GM23338 (cell line): ENCODE results near the gene HAGH. TPM values are rescaled to one million over a fixed set of nuclear protein-coding genes. Genes with fewer than 3 reads are reported as not detected.

Experiments used
- ATAC-seq: fragments of 200-7000 bp; cut with Tn5 transposase; 3 replicates; pipeline ENCODE4 v1.9.1; 2020
- DNase-seq: peaks from one replicate; pipeline ENCODE4 v3.0.0-alpha.2; 2015; ENCODE audit warnings: low spot score
- H2AFZ ChIP-seq: fragments of 200-600 bp; sonication (generic); 2 replicates; pipeline ENCODE4 v1.8.0; 2016; ENCODE audit warnings: antibody characterized with exemption, mild to moderate bottlenecking, moderate library complexity
- H3F3A ChIP-seq: fragments of 200-600 bp; sonication (generic); replicated peaks from 2 replicates; pipeline ENCODE4 v1.8.0; 2017; ENCODE audit warnings: antibody characterized with exemption, mixed run types, low read depth
- H3K27ac ChIP-seq: fragments of 200-600 bp; sonication (generic); 2 replicates; pipeline ENCODE4 v1.6.1; 2016; ENCODE audit warnings: low read depth
- H3K27me3 ChIP-seq: fragments of 200-600 bp; sonication (generic); 2 replicates; pipeline ENCODE4 v1.8.0; 2016; ENCODE audit warnings: mild to moderate bottlenecking, mixed run types, moderate library complexity; ENCODE audit not compliant: insufficient read depth
- H3K36me3 ChIP-seq: fragments of 200-600 bp; sonication (generic); 2 replicates; pipeline ENCODE4 v1.8.0; 2016; ENCODE audit warnings: mild to moderate bottlenecking; ENCODE audit not compliant: insufficient read depth
- H3K4me1 ChIP-seq: fragments of 200-600 bp; sonication (generic); 2 replicates; pipeline ENCODE4 v1.8.0; 2016; ENCODE audit warnings: mild to moderate bottlenecking, moderate library complexity; ENCODE audit not compliant: insufficient read depth
- H3K4me2 ChIP-seq: fragments of 200-600 bp; sonication (generic); 2 replicates; pipeline ENCODE4 v1.7.1; 2017; ENCODE audit warnings: mixed run types
- H3K4me3 ChIP-seq: fragments of 200-600 bp; sonication (generic); 2 replicates; pipeline ENCODE4 v1.6.1; 2016; ENCODE audit warnings: mixed run types
- H3K79me2 ChIP-seq: fragments of 200-600 bp; sonication (generic); replicated peaks from 2 replicates; pipeline ENCODE4 v1.8.0; 2017; ENCODE audit warnings: mild to moderate bottlenecking; ENCODE audit not compliant: insufficient read depth
- H3K9me2 ChIP-seq: fragments of 200-600 bp; sonication (generic); 2 replicates; pipeline ENCODE4 v1.8.0; 2017; ENCODE audit not compliant: insufficient read depth
- H4K20me1 ChIP-seq: fragments of 200-600 bp; sonication (generic); replicated peaks from 2 replicates; pipeline ENCODE4 v1.8.0; 2017; ENCODE audit warnings: mild to moderate bottlenecking; ENCODE audit not compliant: insufficient read depth
- H3K27ac Mint-ChIP-seq: 2 replicates; pipeline ENCODE4 v1.8.0; 2020; ENCODE audit warnings: inconsistent platforms, mild to moderate bottlenecking, moderate library complexity, mixed read lengths
- H3K27me3 Mint-ChIP-seq: 3 replicates; pipeline ENCODE4 v1.8.0; 2022; ENCODE audit warnings: low read depth, mild to moderate bottlenecking, moderate library complexity, mixed read lengths, inconsistent platforms; ENCODE audit not compliant: insufficient read depth, poor library complexity
- H3K36me3 Mint-ChIP-seq: 3 replicates; pipeline ENCODE4 v1.8.0; 2021; ENCODE audit warnings: low read depth, mild to moderate bottlenecking, inconsistent platforms, moderate library complexity, mixed read lengths
- H3K4me1 Mint-ChIP-seq: 3 replicates; pipeline ENCODE4 v1.8.0; 2020; ENCODE audit warnings: mild to moderate bottlenecking, inconsistent platforms, mixed read lengths
- H3K4me3 Mint-ChIP-seq: 3 replicates; pipeline ENCODE4 v1.8.0; 2021; ENCODE audit warnings: moderate library complexity, mild to moderate bottlenecking, inconsistent platforms, mixed read lengths
- H3K9me3 Mint-ChIP-seq: 3 replicates; pipeline ENCODE4 v1.8.0; 2020; ENCODE audit warnings: moderate library complexity, mild to moderate bottlenecking, inconsistent platforms, mixed read lengths
- CREB1 ChIP-seq: fragments of 250-450 bp; sonication (Bioruptor Pico); IDR thresholded peaks from 2 replicates; pipeline ENCODE4 v1.5.0; 2020; ENCODE audit warnings: low read depth, mild to moderate bottlenecking, moderate library complexity
- EZH2 ChIP-seq: fragments of 200-600 bp; sonication (generic); IDR thresholded peaks from one replicate; pipeline ENCODE4 v1.8.0; 2017; ENCODE audit warnings: antibody characterized with exemption, mild to moderate bottlenecking, low read depth; ENCODE audit not compliant: unreplicated experiment
- EZH2phosphoT487 ChIP-seq: fragments of 200-600 bp; sonication (generic); IDR thresholded peaks from one replicate; pipeline ENCODE4 v1.8.1; 2018; ENCODE audit warnings: antibody characterized with exemption; ENCODE audit not compliant: unreplicated experiment
- JUNB ChIP-seq: IDR thresholded peaks from one replicate; pipeline ENCODE4 v1.6.1; 2016; ENCODE audit warnings: antibody characterized with exemption; ENCODE audit not compliant: unreplicated experiment
- NANOG ChIP-seq: IDR thresholded peaks from 2 replicates; pipeline ENCODE4 v1.6.1; 2016; ENCODE audit warnings: antibody characterized with exemption, borderline replicate concordance
- POLR2AphosphoS5 ChIP-seq: IDR thresholded peaks from 2 replicates; pipeline ENCODE4 v1.6.1; 2016; ENCODE audit warnings: antibody characterized with exemption, low read depth
- STAT1 ChIP-seq: IDR thresholded peaks from one replicate; pipeline ENCODE4 v1.6.1; 2016; ENCODE audit warnings: antibody characterized with exemption; ENCODE audit not compliant: unreplicated experiment
- ZNF114 ChIP-seq: fragments of 250-450 bp; sonication (Bioruptor Pico); IDR thresholded peaks from 2 replicates; pipeline ENCODE4 v1.5.0; 2020; ENCODE audit warnings: mild to moderate bottlenecking, moderate library complexity
- ZNF331 ChIP-seq: fragments of 250-450 bp; sonication (Bioruptor Pico); IDR thresholded peaks from 2 replicates; pipeline ENCODE4 v1.5.0; 2020; ENCODE audit warnings: low read depth, mild to moderate bottlenecking, moderate library complexity
- polyA plus RNA-seq: library from polyadenylated mRNA; unstranded; fragments of >200 nt; fragmentation: Nextera tagmentation; extraction: Ambion mirVana; gene quantifications from 2 replicates; pipeline ENCODE4 v1.2.1, GENCODE V29; 2016
- total RNA-seq: library from RNA; depleted of rRNA; stranded (reverse); fragments of >200 nt; shearing (Covaris generic); gene quantifications from 2 replicates; pipeline ENCODE4 v1.2.3, GENCODE V29; 2014
- TF ChIP-seq, protein P1 (sequence below): IDR thresholded peaks from one replicate; pipeline ENCODE4 v1.6.1; 2018; ENCODE audit warnings: antibody characterized with exemption; ENCODE audit not compliant: unreplicated experiment
- TF ChIP-seq, protein P2 (sequence below), 2 experiments: fragments of 200-600 bp in 1 of 2; sonication (generic) in 1 of 2; conservative IDR thresholded peaks; 2 replicates each; pipeline versions ENCODE4 v1.5.1 to v1.6.1; 2016 to 2017; ENCODE audit warnings: antibody characterized with exemption in 2 of 2, low read depth in 2 of 2, mild to moderate bottlenecking in 2 of 2, moderate library complexity in 1 of 2
- TF ChIP-seq, protein P3 (sequence below): IDR thresholded peaks from 2 replicates; pipeline ENCODE4 v1.6.1; 2016; ENCODE audit warnings: antibody characterized with exemption
- TF ChIP-seq, protein P4 (sequence below): fragments of 250-450 bp; sonication (Bioruptor Pico); IDR thresholded peaks from 2 replicates; pipeline ENCODE4 v1.5.0; 2020; ENCODE audit warnings: mild to moderate bottlenecking, moderate library complexity

HAGH gene
- total and polyA plus RNA-seq, 2 experiments from 2014 or later, result 24.7 to 28.9 TPM

DNA sequence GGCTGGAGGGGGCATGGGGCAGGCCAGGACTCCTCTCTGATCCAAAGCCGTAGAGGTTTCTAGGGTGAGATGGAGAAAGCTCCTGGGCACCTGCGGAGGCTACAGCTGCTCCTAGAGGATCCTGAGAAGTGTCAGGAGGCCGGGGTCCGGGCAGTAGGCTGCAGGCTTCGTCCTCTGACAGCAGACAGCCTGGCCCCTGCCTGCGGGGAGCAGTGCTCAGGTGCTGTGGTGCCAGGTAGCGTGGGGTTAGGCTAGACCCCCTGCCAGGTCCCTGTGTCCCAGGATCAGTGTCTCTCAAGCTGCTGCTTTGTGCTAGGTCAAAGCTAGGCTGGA lies 52.2 kb downstream of the HAGH start:
- Mint-ChIP-seq H3K27me3 (peaks cover 23% of the 10 kb centered on the region), H3K4me1 (peaks cover 8% of the 10 kb centered on the region), H3K9me3 (peaks cover 4% of the 10 kb centered on the region; the same call in 2 of the 3 replicates), H3K27ac (no peak overlapping the region), H3K4me3 (0 out of 3 replicates have a peak overlapping the region, but pooled peaks have one; percentile 30), H3K36me3 (peaks cover 23% of the 10 kb centered on the region)
- TF ChIP-seq, protein P1, sequence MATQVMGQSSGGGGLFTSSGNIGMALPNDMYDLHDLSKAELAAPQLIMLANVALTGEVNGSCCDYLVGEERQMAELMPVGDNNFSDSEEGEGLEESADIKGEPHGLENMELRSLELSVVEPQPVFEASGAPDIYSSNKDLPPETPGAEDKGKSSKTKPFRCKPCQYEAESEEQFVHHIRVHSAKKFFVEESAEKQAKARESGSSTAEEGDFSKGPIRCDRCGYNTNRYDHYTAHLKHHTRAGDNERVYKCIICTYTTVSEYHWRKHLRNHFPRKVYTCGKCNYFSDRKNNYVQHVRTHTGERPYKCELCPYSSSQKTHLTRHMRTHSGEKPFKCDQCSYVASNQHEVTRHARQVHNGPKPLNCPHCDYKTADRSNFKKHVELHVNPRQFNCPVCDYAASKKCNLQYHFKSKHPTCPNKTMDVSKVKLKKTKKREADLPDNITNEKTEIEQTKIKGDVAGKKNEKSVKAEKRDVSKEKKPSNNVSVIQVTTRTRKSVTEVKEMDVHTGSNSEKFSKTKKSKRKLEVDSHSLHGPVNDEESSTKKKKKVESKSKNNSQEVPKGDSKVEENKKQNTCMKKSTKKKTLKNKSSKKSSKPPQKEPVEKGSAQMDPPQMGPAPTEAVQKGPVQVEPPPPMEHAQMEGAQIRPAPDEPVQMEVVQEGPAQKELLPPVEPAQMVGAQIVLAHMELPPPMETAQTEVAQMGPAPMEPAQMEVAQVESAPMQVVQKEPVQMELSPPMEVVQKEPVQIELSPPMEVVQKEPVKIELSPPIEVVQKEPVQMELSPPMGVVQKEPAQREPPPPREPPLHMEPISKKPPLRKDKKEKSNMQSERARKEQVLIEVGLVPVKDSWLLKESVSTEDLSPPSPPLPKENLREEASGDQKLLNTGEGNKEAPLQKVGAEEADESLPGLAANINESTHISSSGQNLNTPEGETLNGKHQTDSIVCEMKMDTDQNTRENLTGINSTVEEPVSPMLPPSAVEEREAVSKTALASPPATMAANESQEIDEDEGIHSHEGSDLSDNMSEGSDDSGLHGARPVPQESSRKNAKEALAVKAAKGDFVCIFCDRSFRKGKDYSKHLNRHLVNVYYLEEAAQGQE, result no peak
- TF ChIP-seq ZNF331 (no peak), POLR2AphosphoS5 (no peak), NANOG (no peak), CREB1 (CRISPR knock-in tag) (no peak), EZH2 (no peak), EZH2phosphoT487 (no peak), ZNF114 (CRISPR knock-in tag) (no peak), STAT1 (no peak), JUNB (no peak)
- TF ChIP-seq, protein P2, sequence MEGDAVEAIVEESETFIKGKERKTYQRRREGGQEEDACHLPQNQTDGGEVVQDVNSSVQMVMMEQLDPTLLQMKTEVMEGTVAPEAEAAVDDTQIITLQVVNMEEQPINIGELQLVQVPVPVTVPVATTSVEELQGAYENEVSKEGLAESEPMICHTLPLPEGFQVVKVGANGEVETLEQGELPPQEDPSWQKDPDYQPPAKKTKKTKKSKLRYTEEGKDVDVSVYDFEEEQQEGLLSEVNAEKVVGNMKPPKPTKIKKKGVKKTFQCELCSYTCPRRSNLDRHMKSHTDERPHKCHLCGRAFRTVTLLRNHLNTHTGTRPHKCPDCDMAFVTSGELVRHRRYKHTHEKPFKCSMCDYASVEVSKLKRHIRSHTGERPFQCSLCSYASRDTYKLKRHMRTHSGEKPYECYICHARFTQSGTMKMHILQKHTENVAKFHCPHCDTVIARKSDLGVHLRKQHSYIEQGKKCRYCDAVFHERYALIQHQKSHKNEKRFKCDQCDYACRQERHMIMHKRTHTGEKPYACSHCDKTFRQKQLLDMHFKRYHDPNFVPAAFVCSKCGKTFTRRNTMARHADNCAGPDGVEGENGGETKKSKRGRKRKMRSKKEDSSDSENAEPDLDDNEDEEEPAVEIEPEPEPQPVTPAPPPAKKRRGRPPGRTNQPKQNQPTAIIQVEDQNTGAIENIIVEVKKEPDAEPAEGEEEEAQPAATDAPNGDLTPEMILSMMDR (conservative IDR thresholded peaks at IDR 0.05; ENCODE audit: low read depth in 2 of 2), result no peak
- TF ChIP-seq, protein P3, sequence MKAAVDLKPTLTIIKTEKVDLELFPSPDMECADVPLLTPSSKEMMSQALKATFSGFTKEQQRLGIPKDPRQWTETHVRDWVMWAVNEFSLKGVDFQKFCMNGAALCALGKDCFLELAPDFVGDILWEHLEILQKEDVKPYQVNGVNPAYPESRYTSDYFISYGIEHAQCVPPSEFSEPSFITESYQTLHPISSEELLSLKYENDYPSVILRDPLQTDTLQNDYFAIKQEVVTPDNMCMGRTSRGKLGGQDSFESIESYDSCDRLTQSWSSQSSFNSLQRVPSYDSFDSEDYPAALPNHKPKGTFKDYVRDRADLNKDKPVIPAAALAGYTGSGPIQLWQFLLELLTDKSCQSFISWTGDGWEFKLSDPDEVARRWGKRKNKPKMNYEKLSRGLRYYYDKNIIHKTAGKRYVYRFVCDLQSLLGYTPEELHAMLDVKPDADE, result no peak
- TF ChIP-seq, protein P4, sequence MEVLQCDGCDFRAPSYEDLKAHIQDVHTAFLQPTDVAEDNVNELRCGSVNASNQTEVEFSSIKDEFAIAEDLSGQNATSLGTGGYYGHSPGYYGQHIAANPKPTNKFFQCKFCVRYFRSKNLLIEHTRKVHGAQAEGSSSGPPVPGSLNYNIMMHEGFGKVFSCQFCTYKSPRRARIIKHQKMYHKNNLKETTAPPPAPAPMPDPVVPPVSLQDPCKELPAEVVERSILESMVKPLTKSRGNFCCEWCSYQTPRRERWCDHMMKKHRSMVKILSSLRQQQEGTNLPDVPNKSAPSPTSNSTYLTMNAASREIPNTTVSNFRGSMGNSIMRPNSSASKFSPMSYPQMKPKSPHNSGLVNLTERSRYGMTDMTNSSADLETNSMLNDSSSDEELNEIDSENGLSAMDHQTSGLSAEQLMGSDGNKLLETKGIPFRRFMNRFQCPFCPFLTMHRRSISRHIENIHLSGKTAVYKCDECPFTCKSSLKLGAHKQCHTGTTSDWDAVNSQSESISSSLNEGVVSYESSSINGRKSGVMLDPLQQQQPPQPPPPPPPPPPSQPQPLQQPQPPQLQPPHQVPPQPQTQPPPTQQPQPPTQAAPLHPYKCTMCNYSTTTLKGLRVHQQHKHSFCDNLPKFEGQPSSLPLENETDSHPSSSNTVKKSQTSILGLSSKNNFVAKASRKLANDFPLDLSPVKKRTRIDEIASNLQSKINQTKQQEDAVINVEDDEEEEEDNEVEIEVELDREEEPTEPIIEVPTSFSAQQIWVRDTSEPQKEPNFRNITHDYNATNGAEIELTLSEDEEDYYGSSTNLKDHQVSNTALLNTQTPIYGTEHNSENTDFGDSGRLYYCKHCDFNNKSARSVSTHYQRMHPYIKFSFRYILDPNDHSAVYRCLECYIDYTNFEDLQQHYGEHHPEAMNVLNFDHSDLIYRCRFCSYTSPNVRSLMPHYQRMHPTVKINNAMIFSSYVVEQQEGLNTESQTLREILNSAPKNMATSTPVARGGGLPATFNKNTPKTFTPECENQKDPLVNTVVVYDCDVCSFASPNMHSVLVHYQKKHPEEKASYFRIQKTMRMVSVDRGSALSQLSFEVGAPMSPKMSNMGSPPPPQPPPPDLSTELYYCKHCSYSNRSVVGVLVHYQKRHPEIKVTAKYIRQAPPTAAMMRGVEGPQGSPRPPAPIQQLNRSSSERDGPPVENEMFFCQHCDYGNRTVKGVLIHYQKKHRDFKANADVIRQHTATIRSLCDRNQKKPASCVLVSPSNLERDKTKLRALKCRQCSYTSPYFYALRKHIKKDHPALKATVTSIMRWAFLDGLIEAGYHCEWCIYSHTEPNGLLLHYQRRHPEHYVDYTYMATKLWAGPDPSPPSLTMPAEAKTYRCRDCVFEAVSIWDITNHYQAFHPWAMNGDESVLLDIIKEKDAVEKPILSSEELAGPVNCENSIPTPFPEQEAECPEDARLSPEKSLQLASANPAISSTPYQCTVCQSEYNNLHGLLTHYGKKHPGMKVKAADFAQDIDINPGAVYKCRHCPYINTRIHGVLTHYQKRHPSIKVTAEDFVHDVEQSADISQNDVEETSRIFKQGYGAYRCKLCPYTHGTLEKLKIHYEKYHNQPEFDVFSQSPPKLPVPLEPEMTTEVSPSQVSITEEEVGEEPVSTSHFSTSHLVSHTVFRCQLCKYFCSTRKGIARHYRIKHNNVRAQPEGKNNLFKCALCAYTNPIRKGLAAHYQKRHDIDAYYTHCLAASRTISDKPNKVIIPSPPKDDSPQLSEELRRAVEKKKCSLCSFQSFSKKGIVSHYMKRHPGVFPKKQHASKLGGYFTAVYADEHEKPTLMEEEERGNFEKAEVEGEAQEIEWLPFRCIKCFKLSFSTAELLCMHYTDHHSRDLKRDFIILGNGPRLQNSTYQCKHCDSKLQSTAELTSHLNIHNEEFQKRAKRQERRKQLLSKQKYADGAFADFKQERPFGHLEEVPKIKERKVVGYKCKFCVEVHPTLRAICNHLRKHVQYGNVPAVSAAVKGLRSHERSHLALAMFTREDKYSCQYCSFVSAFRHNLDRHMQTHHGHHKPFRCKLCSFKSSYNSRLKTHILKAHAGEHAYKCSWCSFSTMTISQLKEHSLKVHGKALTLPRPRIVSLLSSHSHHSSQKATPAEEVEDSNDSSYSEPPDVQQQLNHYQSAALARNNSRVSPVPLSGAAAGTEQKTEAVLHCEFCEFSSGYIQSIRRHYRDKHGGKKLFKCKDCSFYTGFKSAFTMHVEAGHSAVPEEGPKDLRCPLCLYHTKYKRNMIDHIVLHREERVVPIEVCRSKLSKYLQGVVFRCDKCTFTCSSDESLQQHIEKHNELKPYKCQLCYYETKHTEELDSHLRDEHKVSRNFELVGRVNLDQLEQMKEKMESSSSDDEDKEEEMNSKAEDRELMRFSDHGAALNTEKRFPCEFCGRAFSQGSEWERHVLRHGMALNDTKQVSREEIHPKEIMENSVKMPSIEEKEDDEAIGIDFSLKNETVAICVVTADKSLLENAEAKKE (CRISPR knock-in tag), result no peak
- H3K27me3 ChIP-seq, result no peaks in the 10 kb centered on the region
- H3K9me2 ChIP-seq, result no peaks in the 10 kb centered on the region
- H3K27ac ChIP-seq, result no peak overlapping the region
- H3K4me3 ChIP-seq, result peak overlapping the region; percentile 97; the same call in 1 of the 2 replicates
- DNase-seq (no peak), ATAC-seq (no peak)
- no peak overlapping the region for H2AFZ ChIP-seq
- peak overlapping the region; percentile 96 for H3K4me2 ChIP-seq
- H3K4me1 ChIP-seq, result peaks cover 4% of the 10 kb centered on the region
- peaks cover 5% of the 10 kb centered on the region; the same call in 1 of the 2 replicates for H4K20me1 ChIP-seq
- peaks cover 14% of the 10 kb centered on the region; the same call in 1 of the 2 replicates for H3F3A ChIP-seq
- H3K36me3 ChIP-seq, result no peaks in the 10 kb centered on the region
- H3K79me2 ChIP-seq, result peaks cover 15% of the 10 kb centered on the region
